RWPE2 (cell line): ENCODE results near the gene BANK1.

Experiments used
- ATAC-seq: fragments of 200-7000 bp; cut with Tn5 transposase; 3 replicates; pipeline ENCODE4 v1.9.1; 2021; ENCODE audit warnings: low read depth
- DNase-seq: peaks from one replicate; pipeline ENCODE4 v3.0.0-alpha.2; 2020; ENCODE audit warnings: low spot score
- H3K27ac ChIP-seq: fragments of 450-650 bp; 2 replicates; pipeline ENCODE4 v1.5.1; 2017; ENCODE audit warnings: mild to moderate bottlenecking; ENCODE audit not compliant: poor library complexity, severe bottlenecking
- H3K27me3 ChIP-seq: fragments of 250-450 bp; sonication (Bioruptor Pico); 2 replicates; pipeline ENCODE4 v1.5.1; 2021; ENCODE audit warnings: mild to moderate bottlenecking, moderate library complexity; ENCODE audit not compliant: insufficient read depth, poor library complexity, severe bottlenecking
- H3K36me3 ChIP-seq: fragments of 250-450 bp; sonication (Bioruptor Pico); 2 replicates; pipeline ENCODE4 v1.5.1; 2020; ENCODE audit warnings: low read depth, mild to moderate bottlenecking, moderate library complexity
- H3K4me1 ChIP-seq: fragments of 250-450 bp; sonication (Bioruptor Pico); 2 replicates; pipeline ENCODE4 v1.5.1; 2021; ENCODE audit warnings: mild to moderate bottlenecking, moderate library complexity; ENCODE audit not compliant: insufficient read depth, poor library complexity, severe bottlenecking
- H3K4me3 ChIP-seq: fragments of 250-450 bp; sonication (Bioruptor Pico); 2 replicates; pipeline ENCODE4 v1.5.1; 2021; ENCODE audit warnings: mild to moderate bottlenecking, moderate library complexity; ENCODE audit not compliant: severe bottlenecking
- H3K9me3 ChIP-seq: fragments of 250-450 bp; sonication (Bioruptor Pico); 2 replicates; pipeline ENCODE4 v1.5.1; 2021; ENCODE audit warnings: mild to moderate bottlenecking, moderate library complexity; ENCODE audit not compliant: severe bottlenecking
- TF ChIP-seq, protein P1 (sequence below): fragments of 450-650 bp; IDR thresholded peaks from one replicate; pipeline ENCODE4 v1.5.1; 2017; ENCODE audit warnings: mild to moderate bottlenecking, moderate library complexity; ENCODE audit not compliant: poor library complexity, severe bottlenecking

BANK1 gene

DNA sequence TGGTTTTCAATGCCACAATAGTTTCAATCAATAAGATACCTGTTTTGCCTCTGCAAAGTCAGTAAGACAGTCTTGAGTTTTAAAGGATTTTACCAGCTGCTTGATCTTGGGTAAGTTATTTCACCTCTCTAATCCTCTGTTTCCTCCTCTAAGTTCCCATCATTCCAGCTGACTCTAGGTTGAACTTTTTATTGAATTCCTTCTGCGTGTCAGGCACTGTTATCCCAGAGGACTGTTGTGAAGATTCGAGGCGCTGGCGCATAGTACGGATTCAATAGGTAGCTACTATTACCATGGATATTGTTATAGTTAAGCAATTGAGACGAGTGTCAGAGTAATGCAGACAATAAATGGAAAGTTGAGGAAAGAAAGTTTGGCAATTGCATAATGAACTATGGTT, 179.4 kb downstream of the BANK1 start:
- Histone ChIP-seq H3K9me3 (no peaks in the 10 kb centered on the region), H3K27me3 (no peaks in the 10 kb centered on the region), H3K27ac (no peak overlapping the region), H3K4me1 (peaks cover 15% of the 10 kb centered on the region), H3K4me3 (no peak overlapping the region), H3K36me3 (no peaks in the 10 kb centered on the region)
- TF ChIP-seq, protein P1, sequence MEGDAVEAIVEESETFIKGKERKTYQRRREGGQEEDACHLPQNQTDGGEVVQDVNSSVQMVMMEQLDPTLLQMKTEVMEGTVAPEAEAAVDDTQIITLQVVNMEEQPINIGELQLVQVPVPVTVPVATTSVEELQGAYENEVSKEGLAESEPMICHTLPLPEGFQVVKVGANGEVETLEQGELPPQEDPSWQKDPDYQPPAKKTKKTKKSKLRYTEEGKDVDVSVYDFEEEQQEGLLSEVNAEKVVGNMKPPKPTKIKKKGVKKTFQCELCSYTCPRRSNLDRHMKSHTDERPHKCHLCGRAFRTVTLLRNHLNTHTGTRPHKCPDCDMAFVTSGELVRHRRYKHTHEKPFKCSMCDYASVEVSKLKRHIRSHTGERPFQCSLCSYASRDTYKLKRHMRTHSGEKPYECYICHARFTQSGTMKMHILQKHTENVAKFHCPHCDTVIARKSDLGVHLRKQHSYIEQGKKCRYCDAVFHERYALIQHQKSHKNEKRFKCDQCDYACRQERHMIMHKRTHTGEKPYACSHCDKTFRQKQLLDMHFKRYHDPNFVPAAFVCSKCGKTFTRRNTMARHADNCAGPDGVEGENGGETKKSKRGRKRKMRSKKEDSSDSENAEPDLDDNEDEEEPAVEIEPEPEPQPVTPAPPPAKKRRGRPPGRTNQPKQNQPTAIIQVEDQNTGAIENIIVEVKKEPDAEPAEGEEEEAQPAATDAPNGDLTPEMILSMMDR: no peak
- no peak for ATAC-seq
- no peak for DNase-seq

DNA sequence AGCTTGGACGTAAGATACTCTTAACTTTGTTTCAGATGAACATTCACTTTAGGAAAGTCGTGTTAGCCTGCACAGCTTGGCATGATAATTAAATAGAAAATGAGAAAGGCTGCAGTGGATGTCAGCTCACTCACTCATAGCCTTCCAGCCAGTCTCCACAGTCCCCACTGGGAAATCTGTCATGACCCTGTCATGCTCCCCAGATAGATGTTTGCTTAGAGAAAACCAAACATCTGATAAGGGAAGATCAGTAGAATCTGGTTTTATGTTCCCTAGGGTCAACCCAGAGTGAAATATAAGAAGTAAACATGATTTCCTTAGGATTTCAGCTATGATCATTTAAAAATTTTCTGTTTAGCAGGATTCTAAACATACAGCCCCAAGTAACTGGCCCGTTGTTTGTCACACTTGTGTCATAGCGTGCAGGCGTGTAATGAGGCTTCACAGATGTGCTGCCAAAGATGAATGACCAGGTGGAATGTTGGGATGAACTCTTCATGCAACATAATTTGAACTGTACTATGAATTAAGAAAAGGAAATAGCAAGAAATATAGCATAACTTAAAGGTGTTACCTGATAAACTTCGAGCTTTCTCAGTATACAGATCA, 180.1 kb downstream of the BANK1 start:
- Histone ChIP-seq H3K36me3 (no peaks in the 10 kb centered on the region), H3K4me1 (peaks cover 15% of the 10 kb centered on the region), H3K9me3 (no peaks in the 10 kb centered on the region), H3K27me3 (no peaks in the 10 kb centered on the region), H3K4me3 (no peak overlapping the region), H3K27ac (no peak overlapping the region)
- TF ChIP-seq, protein P1: no peak
- DNase-seq: no peak
- ATAC-seq: no peak

DNA sequence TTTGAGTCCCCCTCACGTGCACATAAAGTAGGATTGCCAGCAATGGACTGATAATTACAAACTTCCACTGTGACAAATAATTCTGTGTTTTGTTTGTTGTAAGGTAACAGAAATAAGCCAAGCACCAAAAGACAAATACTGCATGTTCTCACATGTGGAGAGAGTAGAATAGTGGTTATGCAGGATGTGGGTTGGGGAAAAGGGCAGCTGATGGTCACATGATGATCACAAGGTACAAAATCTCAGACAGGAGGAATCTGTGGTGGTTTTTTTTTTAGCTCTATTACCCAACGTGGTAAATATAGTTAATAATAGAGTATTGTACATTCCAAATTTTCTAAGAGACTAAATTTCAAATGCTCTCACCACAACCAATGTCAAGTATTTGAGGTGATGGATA, 182.3 kb downstream of the BANK1 start:
- TF ChIP-seq, protein P1: no peak
- DNase-seq (no peak), ATAC-seq (no peak)
- Histone ChIP-seq H3K36me3 (no peaks in the 10 kb centered on the region), H3K27me3 (no peaks in the 10 kb centered on the region), H3K4me3 (no peak overlapping the region), H3K4me1 (peaks cover 26% of the 10 kb centered on the region), H3K27ac (no peak overlapping the region), H3K9me3 (no peaks in the 10 kb centered on the region)

DNA sequence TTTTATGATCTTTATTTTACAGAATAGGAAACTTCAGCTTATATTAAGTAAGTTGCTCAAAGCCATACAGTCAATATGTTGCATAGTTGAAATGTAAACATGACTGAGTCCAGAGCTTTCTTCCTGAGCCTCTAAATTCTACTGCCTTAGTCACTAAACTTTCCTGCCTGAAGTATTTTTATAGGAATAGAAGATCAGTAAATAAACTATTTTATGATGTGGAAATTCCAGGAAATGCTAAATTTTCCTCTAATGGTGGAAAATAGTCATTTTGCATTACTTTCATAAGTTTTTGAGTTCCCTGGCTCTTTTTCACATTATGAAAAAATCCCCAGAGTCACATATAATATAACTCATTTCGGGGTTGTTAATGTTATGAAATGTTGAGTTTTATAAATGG, 182.8 kb downstream of the BANK1 start:
- Histone ChIP-seq H3K27ac (no peak overlapping the region), H3K4me3 (no peak overlapping the region), H3K9me3 (no peaks in the 10 kb centered on the region), H3K4me1 (peaks cover 26% of the 10 kb centered on the region), H3K36me3 (no peaks in the 10 kb centered on the region), H3K27me3 (no peaks in the 10 kb centered on the region)
- DNase-seq (no peak), ATAC-seq (no peak; the same call in 2 of the 3 replicates)
- TF ChIP-seq, protein P1: no peak

DNA sequence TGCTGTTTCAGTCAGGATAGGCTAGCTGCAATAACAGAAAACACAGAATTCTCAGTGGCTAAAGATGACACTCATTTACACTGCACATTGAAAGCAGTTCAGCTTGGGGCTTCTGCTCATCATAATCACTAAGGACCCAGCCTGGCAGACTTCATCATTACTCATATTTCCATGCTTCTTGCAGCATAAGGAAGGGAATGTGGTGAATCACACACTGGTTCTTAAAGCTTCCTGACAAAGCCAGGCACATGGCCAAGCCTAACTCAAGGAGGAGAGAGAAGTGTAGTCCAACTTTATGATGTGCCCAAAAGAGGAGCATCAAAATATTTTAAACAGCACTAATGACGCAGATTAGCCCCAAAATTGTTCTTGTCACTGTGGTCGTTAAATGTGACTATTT, 186.5 kb downstream of the BANK1 start:
- Histone ChIP-seq H3K9me3 (no peaks in the 10 kb centered on the region), H3K36me3 (no peaks in the 10 kb centered on the region), H3K4me3 (no peak overlapping the region), H3K27ac (peak overlapping the region; percentile 25), H3K27me3 (no peaks in the 10 kb centered on the region), H3K4me1 (peaks cover 32% of the 10 kb centered on the region)
- DNase-seq: peak; percentile 80
- ATAC-seq: peak; percentile 99
- TF ChIP-seq, protein P1: no peak
